Measurements from ENCODE around the gene TEKTIP1.
A peak's percentile ranks its signal among the peaks of the same experiment; 100 is the strongest.
"Not testable (repeated sequence)": the region's sequence is repeated elsewhere in the genome, so short reads cannot be mapped to it uniquely, and the experiment has no call there.

The TEKTIP1 gene

DNA sequence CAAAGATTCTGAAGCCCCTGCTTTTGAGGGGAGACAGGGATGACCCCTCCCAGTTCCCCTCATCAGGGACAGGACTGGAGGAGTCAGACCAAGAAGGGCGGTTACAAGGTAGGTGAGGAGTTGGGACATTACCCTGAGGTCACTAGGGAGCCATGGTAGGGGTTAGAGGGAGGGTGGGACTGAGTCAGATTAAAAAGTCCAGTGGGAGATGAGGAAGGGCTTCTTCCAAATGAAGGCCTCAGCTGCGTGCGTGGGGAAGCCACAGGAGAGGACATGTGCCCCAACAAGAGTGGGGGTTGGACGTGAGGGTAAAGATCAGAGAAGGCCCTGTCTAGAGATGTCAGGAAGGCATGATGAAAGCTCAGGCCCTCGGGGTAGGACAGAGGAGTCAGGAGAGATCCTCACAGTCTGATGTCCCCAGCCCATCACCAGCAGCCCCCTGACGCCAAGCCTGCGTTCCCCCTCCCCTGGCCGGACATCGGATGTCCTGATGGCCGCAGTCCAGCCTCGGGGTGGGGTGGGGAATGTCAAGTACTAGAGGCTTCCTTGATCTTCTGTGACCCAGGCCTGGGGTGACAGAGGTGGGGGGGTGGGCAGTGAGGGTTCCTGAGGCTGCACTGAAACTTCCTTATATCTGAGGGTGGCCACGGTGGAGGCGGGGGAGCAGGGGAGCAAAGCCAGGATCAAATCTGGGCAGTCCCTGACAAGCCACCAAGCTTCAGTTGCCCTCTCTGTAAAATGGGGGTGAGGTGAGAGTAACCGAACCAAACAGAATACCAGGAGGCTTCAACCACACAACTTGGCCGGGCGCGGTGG is 24.9 kb downstream of the TEKTIP1 start:
- DNase-seq, result no peak

DNA sequence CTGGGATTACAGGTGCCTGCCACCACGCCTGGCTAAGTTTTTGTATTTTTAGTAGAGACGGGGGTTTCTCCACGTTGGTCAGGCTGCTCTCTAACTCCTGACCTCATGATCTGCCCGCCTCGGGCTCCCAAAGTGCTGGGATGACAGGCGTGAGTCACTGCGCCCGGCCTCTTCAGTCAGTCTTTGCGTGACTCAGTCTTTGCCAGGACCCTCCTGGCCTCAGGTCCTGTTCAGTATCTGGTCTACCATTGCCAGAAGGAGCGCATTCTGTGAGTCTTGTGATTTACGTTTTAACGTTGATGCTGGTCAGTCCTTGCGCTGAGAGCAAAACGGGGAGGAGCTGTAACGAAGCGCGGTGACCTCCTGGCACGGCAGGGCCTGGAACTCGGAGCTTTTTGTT is 26.2 kb downstream of the TEKTIP1 start:
- no peak for DNase-seq

DNA sequence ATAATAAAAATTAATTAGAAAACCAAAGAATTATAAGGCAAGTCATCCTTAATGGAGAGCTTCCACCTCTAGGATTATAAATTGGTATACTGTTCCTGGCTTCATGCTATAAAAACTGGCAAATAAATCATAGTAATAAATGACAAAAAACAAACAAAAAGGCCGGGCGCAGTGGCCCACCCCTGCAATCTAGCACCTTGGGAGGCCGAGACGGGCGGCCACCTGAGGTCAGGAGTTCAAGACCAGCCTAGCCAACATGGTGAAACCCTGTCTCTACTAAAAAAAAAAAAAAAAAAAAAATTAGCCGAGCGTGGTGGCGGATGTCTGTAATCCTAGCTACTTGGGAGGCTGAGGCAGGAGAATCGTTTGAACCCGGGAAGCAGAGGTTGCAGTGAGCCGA is 31.1 kb downstream of the TEKTIP1 start:
- not testable (repeated sequence) for DNase-seq

DNA sequence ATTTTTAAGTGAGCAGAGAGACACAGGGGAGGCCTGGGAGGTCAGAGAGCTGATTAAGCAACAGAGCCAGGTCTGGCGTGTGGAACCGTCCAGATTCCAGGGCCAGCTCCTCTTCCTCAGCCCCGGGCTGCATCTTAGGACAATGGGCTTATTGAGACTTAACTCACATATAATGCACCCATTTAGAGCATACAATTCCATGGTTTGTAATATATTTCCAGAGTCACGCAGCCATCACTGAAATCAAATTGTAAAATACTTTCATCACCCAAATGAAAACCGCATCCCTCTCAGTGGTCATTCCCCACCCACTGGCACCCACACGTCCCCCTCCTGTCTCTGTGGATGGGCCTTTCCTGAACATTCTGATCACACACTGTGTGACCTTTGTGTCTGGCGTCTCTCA is 31.6 kb downstream of the TEKTIP1 start:
- no peak for DNase-seq

DNA sequence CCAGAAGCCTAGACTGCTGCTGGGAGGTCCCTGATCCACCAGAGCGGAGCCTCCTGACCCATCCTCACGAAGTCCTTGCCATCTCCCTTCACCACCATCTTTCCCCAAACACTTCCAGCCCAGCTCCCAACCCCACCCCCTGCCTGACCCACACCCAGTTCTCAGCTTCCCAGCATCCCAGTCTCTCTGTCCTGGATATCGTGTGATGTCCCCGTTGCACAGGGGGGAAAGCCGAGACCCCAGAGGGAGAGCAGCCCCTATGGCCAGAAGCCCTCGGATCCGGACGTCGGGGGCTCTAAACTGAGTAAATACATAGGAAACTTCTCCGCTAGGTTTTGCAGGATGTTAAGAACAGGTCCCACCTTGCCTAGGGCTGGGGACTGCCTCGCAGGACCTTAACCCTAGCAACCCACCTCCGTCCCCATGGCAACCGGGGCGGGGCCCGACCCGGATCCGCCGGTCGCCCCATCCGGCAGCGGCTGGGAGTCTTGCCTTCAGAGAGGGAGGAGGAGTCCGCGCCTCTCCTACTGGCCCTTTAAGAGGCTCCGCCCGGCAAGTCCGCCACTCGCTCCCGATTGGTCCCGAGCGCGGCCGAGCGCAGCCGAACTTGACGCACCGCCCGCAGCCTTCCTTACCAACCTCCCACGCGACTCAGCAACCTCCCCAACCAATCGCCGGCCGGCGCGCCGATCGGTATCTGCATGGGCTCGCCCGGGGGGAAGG is 33.3 kb downstream of the TEKTIP1 start:
- peak; percentile 99 for DNase-seq

DNA sequence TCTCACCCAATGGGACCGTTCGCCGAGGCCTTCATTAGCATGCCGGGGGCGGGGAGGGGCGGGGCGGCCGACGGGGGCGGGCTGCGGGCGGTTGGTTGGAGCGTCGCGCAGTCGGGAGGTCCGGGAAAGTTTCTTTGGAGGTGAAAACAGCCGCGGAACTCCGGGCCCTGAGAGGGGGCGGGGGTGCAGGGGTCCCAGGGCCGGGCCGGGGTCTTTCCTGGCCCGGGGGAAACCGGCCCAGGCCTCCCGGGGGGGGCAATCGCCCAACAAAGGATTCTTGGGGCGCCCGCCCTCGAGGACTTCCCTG is 33.8 kb downstream of the TEKTIP1 start, which contains the start of gene HMG20B:
Gene HMG20B (plus strand): TSS at position 90 of the 307 bp plus-strand sequence. CDS start 366 bp downstream, outside the sequence.
- DNase-seq, result no peak

DNA sequence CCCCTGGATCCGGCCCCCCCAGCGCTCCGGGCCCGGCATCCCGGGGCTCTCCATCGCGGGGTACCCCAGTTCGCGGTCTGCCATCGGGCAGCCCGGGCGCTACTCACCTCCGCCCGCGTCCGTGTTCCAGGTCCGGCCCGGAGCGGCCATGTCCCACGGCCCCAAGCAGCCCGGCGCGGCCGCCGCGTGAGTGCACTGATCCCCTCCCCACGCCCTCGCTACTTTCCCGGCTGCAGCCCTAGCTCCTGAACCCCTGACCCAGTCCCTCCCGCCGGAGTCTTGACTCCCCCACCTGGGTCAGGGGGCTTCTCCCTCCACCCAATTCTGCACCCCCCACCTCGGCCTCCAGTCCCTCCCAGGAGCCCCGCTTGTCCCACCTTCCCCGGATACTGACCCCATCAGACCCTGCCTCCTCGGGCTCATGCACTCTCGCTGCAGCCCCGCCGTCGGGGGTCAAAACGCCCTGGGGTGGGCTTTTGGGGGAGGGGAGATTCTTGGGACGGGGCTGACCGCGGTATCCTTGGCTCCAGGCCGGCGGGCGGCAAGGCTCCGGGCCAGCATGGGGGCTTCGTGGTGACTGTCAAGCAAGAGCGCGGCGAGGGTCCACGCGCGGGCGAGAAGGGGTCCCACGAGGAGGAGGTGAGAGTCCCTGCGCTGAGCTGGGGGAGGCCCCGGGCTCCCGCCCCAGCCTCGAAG is 34.3 kb downstream of the TEKTIP1 start:
- peak; percentile 51 for DNase-seq

DNA sequence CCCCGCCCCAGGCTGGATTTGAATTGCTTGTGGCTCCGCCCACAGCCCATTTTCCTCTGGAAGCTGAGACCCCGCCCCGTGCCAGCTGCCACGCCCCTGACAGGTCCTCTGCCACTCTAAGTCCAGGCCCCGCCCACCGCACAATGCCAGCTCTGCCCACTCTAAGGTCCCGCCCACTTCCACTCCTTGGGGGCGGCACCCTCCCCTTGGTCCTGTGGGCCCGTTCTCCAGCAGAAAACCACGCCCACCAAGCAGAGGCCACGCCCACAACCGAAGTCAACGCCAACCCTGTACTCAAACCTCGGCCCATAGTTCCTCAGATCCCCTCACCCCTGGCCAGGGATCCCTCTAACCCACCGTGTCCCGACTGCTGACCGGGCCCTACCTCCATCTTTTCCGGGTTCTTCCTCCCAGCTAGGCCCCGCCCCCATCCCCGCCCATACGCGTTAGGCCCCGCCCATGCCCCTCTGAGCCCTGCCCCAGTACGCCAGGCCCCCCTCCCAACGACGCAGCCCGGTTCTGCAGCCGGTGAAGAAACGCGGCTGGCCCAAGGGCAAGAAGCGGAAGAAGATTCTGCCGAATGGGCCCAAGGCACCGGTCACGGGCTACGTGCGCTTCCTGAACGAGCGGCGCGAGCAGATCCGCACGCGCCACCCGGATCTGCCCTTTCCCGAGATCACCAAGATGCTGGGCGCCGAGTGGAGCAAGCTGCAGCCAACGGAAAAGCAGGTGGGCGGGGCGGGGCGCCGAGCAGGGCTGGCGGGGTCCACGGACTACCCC is 35.1 kb downstream of the TEKTIP1 start:
- DNase-seq, result peak; percentile 99

DNA sequence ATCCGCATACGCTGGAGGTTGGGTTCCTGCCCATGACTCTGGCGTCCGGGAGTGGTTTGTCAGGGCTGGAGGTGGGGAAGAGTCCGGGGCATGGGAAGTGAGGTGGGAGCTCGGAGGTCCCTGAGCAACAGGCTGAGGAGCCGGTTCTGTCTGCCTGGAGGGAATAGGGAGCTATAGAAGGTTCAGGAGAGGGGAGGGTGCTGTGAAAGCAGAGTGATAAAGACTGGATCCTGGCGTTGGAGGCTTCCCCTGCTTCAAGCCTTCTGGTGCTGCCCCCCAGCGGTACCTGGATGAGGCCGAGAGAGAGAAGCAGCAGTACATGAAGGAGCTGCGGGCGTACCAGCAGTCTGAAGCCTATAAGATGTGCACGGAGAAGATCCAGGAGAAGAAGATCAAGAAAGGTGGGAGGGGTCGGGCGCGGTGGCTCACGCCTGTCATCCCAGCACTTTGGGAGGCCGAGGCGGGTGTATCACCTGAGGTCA is 36.3 kb downstream of the TEKTIP1 start:
- peak; percentile 42 for DNase-seq

DNA sequence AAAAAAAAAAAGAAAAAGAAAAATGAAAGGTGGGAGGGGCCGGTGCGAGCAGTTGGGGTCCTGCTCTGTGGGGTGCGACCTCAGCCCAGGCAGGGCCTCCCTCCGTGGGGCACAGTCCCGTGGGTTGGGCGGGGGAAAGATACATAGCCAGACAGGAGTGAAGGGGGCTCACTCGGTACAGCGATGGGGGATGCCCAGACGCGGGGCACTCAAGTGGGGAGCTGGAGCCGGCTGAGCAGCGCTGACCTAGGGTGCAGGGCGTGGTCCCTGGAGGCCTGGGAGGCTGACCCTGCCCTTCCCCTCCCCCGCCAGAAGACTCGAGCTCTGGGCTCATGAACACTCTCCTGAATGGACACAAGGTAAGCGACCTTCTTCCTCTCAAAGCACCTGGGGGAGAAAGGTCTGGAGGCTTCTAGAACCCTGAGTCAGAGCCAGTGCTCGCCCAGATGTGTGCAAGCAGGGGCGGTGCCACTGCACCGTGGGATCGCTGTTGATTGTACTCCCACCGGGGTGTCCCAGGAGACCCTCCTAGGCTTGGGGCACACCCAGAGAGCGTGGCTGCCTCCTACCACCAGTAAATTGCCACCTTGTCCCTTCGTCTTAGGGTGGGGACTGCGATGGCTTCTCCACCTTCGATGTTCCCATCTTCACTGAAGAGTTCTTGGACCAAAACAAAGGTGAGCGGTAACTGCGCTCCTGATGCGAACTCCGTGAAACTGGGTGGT is 37.1 kb downstream of the TEKTIP1 start:
- DNase-seq, result no peak

DNA sequence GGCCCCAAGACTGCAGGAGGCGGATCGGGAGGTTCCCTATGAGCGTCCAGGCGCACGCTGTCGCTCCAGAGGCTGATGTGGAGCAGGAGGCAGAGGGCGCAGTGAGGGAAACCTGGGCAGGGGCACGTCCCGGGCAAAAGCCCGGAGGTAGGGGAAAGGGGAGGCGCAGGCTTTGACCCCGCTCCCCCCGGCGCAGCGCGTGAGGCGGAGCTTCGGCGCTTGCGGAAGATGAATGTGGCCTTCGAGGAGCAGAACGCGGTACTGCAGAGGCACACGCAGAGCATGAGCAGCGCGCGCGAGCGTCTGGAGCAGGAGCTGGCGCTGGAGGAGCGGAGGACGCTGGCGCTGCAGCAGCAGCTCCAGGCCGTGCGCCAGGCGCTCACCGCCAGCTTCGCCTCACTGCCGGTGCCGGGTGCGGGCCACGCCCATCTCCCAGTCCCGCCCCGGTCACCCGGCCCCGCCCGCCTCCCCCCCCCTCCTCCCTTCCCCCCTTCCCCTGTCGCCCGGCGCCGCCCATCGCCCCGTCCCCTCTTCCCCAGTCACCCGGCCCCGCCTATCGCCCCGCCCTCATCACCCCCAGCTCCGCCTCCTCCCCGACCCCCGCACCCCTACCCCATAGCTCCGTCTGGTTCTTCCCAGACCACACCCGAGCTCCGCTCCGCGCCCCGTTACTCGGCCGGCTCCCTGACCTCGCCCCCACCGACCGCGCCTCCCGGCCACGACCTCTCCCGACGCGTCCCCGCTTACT is 37.9 kb downstream of the TEKTIP1 start:
- DNase-seq, result no peak

DNA sequence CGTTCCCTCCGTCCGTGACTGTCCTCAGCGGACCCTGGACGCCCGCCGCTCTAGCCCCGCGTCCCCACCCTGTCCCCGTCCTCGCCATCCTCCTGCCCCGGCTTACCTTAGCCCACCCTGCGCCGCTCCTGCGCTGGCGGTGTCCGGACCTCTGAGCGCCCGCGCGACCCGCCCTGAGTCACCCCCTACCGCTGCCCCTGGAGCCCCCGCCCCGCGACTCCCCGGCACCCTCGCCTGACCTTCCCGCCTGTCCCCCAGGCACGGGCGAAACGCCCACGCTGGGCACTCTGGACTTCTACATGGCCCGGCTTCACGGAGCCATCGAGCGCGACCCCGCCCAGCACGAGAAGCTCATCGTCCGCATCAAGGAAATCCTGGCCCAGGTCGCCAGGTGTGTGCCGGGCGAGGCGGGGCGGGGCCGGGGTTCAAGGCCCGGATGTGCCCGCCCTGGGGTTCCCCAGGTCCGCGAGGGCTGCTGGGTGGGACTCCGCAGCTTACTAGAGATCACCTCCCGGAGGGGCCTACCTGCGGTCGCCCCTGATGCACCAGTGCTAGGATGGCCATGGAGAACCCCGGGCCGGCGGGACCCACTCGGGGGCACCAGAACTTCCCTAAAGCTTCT is 38.9 kb downstream of the TEKTIP1 start:
- DNase-seq, result no peak

DNA sequence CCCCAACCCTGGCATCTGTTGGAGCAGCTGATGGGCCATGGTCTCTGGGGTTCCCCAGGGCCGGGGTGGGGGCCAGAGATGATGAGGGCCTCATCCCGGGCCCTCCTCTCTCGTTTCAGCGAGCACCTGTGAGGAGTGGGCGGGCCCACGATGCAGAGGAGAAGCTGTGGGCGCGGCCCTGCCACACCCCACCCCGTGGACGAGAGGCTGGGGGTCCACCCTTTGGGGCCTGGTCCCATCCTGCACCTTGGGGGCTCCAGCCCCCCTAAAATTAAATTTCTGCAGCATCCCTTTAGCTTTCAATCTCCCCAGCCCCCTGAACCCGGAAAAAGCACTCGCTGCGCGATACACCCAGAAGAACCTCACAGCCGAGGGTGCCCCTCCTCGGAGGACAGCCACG is 39.4 kb downstream of the TEKTIP1 start:
- DNase-seq, result no peak

DNA sequence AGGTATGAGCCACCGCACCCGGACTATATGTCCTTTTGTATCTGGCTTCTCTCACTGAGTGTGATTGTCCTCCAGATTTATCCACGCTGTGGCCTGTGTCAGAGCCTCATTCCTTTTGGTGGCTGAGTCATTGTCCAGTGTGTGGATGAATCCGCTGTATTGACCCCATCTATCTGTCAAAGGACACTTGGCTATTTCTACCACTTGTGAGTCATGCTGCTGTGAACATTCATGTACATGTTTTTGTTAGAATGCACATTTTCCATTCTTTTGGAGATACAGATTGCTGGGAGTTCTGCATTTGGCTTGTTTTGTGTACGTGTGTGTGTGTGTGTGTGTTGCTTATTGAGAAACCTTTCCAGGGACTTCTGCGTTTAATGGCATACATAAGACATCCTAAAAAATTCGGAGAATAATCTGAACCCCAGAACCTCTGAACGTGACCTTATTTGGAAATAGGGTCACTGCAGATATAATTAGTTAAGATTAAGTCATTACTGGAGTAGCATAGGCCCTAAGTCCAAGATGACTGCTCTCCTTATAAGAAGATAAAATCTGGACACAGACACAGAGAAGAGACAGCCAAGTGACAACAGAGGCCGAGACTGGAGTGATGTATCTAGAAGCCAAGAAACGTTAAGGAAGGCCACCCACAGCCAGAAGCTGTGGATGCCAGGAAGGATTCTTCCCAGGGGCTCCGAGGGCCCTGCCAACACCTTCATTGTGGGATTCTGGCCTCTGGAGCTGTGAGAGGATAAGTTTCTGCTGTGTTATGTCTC is 41.4 kb downstream of the TEKTIP1 start:
- no peak for DNase-seq

DNA sequence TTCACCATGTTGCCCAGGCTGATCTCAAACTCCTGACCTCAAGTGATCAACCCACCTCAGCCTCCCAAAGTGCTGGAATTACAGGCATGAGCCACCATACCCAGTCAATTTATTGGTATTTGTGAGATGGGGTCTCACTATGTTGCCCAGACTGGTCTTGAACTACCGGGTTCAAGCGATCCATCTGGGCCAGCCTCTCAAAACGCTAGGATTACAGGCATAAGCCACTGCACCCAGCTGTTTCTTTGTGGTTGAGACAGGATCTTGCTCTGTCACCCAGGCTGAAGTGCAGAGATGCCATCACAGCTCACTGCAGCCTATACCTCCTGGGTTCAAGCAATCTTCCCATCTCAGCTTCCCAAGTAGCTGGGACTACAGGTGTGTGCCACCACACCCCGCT is 42.8 kb downstream of the TEKTIP1 start:
- not testable (repeated sequence) for DNase-seq

DNA sequence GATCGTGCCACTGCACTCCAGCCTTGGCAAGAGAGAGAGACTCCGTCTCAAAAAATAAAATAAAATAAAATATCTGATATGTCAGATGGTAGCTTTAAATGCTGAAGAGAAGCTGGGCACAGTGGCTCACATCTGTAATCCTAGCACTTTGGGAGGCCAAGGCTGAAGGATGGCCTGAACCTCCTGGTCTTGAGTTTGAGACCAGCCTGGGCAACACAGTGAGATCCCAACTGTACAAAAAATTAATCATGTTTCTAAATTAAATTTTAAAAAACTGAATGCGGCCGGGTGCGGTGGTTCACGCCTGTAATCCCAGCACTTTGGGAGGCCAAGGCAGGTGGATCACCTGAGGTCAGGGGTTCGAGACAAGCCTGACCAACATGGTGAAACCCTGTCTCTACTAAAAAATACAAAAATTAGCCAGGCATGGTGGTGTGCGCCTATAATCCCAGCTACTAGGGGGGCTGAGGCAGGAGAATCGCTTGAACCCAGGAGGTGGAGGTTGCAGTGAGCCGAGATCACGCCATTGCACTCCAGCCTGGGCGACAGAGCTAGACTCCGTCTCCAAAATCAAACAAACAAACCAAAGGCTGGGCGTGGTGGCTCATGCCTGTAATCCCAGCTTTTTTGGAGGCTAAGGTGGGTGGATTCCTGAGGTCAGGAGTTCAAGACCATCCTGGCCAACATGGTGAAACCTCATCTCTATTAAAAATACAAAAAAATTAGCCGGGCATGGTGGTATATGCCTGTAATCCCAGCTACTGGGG is 45.2 kb downstream of the TEKTIP1 start:
- DNase-seq, result not testable (repeated sequence)

DNA sequence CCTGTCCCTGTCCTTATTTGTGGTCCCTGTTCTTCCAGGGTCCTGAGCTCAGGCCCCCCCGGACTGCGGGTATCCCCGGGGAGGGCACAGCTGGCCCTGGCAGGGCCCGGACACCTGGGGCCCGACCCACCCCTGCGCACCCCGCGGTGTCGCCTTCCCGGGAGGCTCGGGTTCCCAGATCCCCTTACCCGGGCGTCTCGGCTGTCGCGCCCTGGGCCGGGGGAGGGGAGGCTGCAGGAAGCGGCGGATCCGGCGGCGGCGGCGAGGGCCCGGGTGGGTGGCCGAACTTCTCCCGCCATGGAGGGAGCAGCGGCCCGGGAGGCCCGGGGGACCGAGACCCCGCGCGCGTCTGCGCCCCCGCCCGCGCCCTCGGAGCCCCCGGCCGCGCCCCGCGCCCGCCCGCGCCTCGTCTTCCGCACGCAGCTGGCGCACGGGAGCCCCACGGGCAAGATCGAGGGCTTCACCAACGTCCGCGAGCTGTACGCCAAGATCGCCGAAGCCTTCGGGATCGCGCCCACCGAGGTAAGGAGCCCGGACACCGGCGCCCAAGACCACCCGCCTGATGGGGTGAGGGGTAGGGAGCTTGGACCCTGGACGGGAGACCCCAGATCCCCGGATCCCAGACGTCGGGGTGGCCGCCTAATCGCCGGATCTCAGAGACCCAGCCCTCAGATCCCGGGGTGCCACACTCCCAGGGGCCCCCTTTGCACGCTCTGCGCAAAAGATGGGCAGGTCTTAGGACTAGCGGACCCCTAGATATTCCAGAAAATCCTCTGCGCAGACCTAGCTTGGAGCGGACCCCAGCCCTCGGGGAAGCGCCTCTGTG is 46.5 kb downstream of the TEKTIP1 start, which contains the start of gene GIPC3:
Gene GIPC3 (plus strand): TSS at position 178 of the 826 bp plus-strand sequence. CDS start 120 bp downstream, at position 298.
- DNase-seq, result no peak

DNA sequence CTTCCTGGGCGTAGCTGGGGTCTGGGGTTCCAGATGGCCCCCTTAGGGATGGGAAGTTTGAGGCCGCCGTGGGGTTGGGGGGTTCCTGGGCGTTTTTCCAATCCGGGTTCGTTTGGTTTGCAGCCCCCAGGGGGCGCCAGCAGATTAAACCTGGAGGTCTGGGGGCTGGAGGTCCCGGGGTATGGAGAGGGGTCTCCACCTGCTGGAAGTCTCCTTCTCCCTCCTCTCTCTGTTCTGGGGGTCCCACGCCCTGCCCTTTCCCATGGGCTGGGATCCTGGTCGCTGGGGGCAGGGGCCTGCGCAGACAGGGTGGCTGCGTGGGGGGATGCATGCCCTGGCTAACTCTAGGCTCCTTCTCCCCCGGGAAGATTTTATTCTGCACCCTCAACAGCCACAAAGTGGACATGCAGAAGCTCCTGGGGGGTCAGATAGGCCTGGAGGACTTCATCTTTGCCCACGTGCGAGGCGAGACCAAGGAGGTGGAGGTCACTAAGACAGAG is 47.2 kb downstream of the TEKTIP1 start:
- peak; percentile 73 for DNase-seq

Data from stimulated activated CD8-positive, alpha-beta memory T cell treated with anti-CD3 and anti-CD28 coated beads, Interleukin-4, amount 100 ng/mL, for 48 hours (primary cell).